Activated CD8-positive, alpha-beta memory T cell treated with anti-CD3 and anti-CD28 coated beads for 24 hours (primary cell): ENCODE data around the gene PLEKHB2.
A peak's percentile ranks its signal among the peaks of the same experiment; 100 is the strongest.
"Not testable (repeated sequence)": the region's sequence is repeated elsewhere in the genome, so short reads cannot be mapped to it uniquely, and the experiment has no call there.

Source experiments
- DNase-seq: peaks from one replicate; pipeline ENCODE4 v3.0.0-alpha.2; 2020

The PLEKHB2 gene

GRCh38 chr2:131094463-131095281, 10.5 kb upstream of the PLEKHB2 start:
- DNase-seq, result no peak

GRCh38 chr2:131103165-131103564, 2.0 kb upstream of the PLEKHB2 start:
- no peak for DNase-seq

GRCh38 chr2:131104487-131105155, 515 bp upstream of the PLEKHB2 start:
- DNase-seq, result peak; percentile 83

GRCh38 chr2:131105950-131106801, 1.0 kb downstream of the PLEKHB2 start:
- no peak for DNase-seq

- no peak for DNase-seq
Measured at GRCh38 chr2:131112529-131112928, 7.4 kb downstream of the PLEKHB2 start.

- DNase-seq, result peak; percentile 13
Measured at GRCh38 chr2:131113566-131114227, 8.6 kb downstream of the PLEKHB2 start.

GRCh38 chr2:131114950-131115349, 9.8 kb downstream of the PLEKHB2 start:
- DNase-seq, result not testable (repeated sequence)

- DNase-seq, result no peak
Measured at GRCh38 chr2:131115752-131116151, 10.6 kb downstream of the PLEKHB2 start.

GRCh38 chr2:131120815-131121317, 15.7 kb downstream of the PLEKHB2 start:
- DNase-seq, result peak; percentile 13

GRCh38 chr2:131121464-131121863, 16.3 kb downstream of the PLEKHB2 start:
- DNase-seq, result no peak

GRCh38 chr2:131122496-131122895, 17.4 kb downstream of the PLEKHB2 start:
- DNase-seq, result no peak

- DNase-seq, result peak; percentile 17
Measured at GRCh38 chr2:131123192-131123591, 18.1 kb downstream of the PLEKHB2 start.

GRCh38 chr2:131125195-131125757, 20.1 kb downstream of the PLEKHB2 start:
- DNase-seq, result no peak

- DNase-seq, result no peak
Measured at GRCh38 chr2:131126436-131126835, 21.3 kb downstream of the PLEKHB2 start.

GRCh38 chr2:131127076-131127475, 21.9 kb downstream of the PLEKHB2 start:
- no peak for DNase-seq

- no peak for DNase-seq
Measured at GRCh38 chr2:131127981-131128380, 22.8 kb downstream of the PLEKHB2 start.

GRCh38 chr2:131130298-131130596, 25.1 kb downstream of the PLEKHB2 start:
- no peak for DNase-seq

- no peak for DNase-seq
Measured at GRCh38 chr2:131132729-131133128, 27.6 kb downstream of the PLEKHB2 start.

- no peak for DNase-seq
Measured at GRCh38 chr2:131140581-131140980, 35.4 kb downstream of the PLEKHB2 start.

- DNase-seq, result no peak
Measured at GRCh38 chr2:131142849-131143248, 37.7 kb downstream of the PLEKHB2 start.

- no peak for DNase-seq
Measured at GRCh38 chr2:131143803-131144202, 38.7 kb downstream of the PLEKHB2 start.

GRCh38 chr2:131145040-131145439, 39.9 kb downstream of the PLEKHB2 start:
- DNase-seq, result no peak
